HepG2 (cell line): ENCODE data around the gene ACTN1. TPM values are rescaled to one million over a fixed set of nuclear protein-coding genes. Genes with fewer than 3 reads are reported as not detected.

Experiments used
- DNMT3B ChIP-seq: conservative IDR thresholded peaks from 2 replicates; pipeline ENCODE4 v1.6.1; 2016; ENCODE audit warnings: missing biosample characterization, control low read depth
- EP300 ChIP-seq, 3 experiments: sonication (generic) in 1 of 3; formaldehyde crosslinking in 1 of 3; IDR thresholded peaks; 2 replicates each; pipeline versions ENCODE4 v1.5.1 to v1.6.1; 2011 to 2020; ENCODE audit warnings: low read depth in 2 of 3, low read length in 2 of 3, borderline replicate concordance in 1 of 3, improper control_type of control experiment in 1 of 3, mild to moderate bottlenecking in 1 of 3, missing genetic modification reagents in 1 of 3, moderate library complexity in 1 of 3
- FOSL2 ChIP-seq: sonication (generic); formaldehyde crosslinking; IDR thresholded peaks from 2 replicates; pipeline ENCODE4 v1.4.0; 2020; ENCODE audit warnings: missing genetic modification reagents
- HNF1B ChIP-seq: sonication (generic); formaldehyde crosslinking; IDR thresholded peaks from 2 replicates; pipeline ENCODE4 v1.5.1; 2020; ENCODE audit warnings: mild to moderate bottlenecking, moderate library complexity, missing genetic modification reagents
- MAX ChIP-seq: IDR thresholded peaks from 2 replicates; pipeline ENCODE4 v1.6.1; 2012; ENCODE audit warnings: inconsistent platforms
- MXD3 ChIP-seq: IDR thresholded peaks from 2 replicates; pipeline ENCODE4 v1.6.1; 2016; ENCODE audit warnings: mild to moderate bottlenecking, missing biosample characterization, missing genetic modification reagents
- NFE2L1 ChIP-seq: sonication (generic); formaldehyde crosslinking; IDR thresholded peaks from 2 replicates; pipeline ENCODE4 v1.4.0; 2020; ENCODE audit warnings: missing genetic modification reagents, mild to moderate bottlenecking, borderline replicate concordance
- SRY ChIP-seq: sonication (generic); formaldehyde crosslinking; IDR thresholded peaks from 2 replicates; pipeline ENCODE4 v1.8.0; 2022; ENCODE audit warnings: mild to moderate bottlenecking, missing genetic modification reagents
- ZBTB14 ChIP-seq: sonication (generic); formaldehyde crosslinking; IDR thresholded peaks from 2 replicates; pipeline ENCODE4 v1.4.0; 2020; ENCODE audit warnings: missing genetic modification reagents
- ZBTB4 ChIP-seq: sonication (generic); formaldehyde crosslinking; IDR thresholded peaks from 2 replicates; pipeline ENCODE4 v1.4.0; 2020; ENCODE audit warnings: missing genetic modification reagents, mild to moderate bottlenecking, borderline replicate concordance
- ZC3H4 ChIP-seq: sonication (generic); formaldehyde crosslinking; IDR thresholded peaks from 2 replicates; pipeline ENCODE4 v1.4.0; 2020; ENCODE audit warnings: missing genetic modification reagents, borderline replicate concordance
- ZNF205 ChIP-seq: IDR thresholded peaks from 2 replicates; pipeline ENCODE4 v1.6.1; 2018; ENCODE audit warnings: missing biosample characterization, missing genetic modification reagents
- ZNF207 ChIP-seq: fragments of 450-650 bp; IDR thresholded peaks from 2 replicates; pipeline ENCODE4 v1.6.1; 2016; ENCODE audit warnings: antibody characterized with exemption, borderline replicate concordance
- ZNF264 ChIP-seq: sonication (generic); formaldehyde crosslinking; IDR thresholded peaks from 2 replicates; pipeline ENCODE4 v1.4.0; 2020; ENCODE audit warnings: missing genetic modification reagents
- ZNF709 ChIP-seq: sonication (generic); formaldehyde crosslinking; IDR thresholded peaks from 2 replicates; pipeline ENCODE4 v1.5.0; 2020; ENCODE audit warnings: mild to moderate bottlenecking, missing genetic modification reagents
- ZNF710 ChIP-seq: sonication (generic); formaldehyde crosslinking; IDR thresholded peaks from 2 replicates; pipeline ENCODE4 v1.5.0; 2020; ENCODE audit warnings: mild to moderate bottlenecking, missing genetic modification reagents, borderline replicate concordance
- ZNF784 ChIP-seq: sonication (generic); formaldehyde crosslinking; IDR thresholded peaks from 2 replicates; pipeline ENCODE4 v1.5.1; 2020; ENCODE audit warnings: missing genetic modification reagents, mild to moderate bottlenecking, borderline replicate concordance
- polyA plus RNA-seq, 8 experiments: library from polyadenylated mRNA; depleted of rRNA in 3 of 8; stranded (reverse) in 7 of 8; unstranded in 1 of 8; fragments of >200 nt; fragmentation: Illumina TruSeq in 4 of 8; extraction: Trizol in 4 of 8; gene quantifications; 2 replicates each; pipeline versions ENCODE4 v1.2.1 to v1.2.3, GENCODE V29; 2011 to 2016; ENCODE audit warnings: low read depth in 4 of 8, missing spikeins in 1 of 8, mixed read lengths in 1 of 8; ENCODE audit not compliant: insufficient read depth in 1 of 8
- total RNA-seq, 5 experiments: library from RNA; depleted of rRNA; stranded (reverse); fragments of >200 nt; fragmentation: Illumina TruSeq; extraction: Trizol; gene quantifications; 2 replicates each; pipeline ENCODE4 v1.2.3, GENCODE V29; 2016; ENCODE audit warnings: low read depth in 1 of 5

Gene ACTN1
- total and polyA plus RNA-seq, 2 of the 13 experiments (the other 11 are each of a cell fraction or from before 2014, with no cell fraction given) = 58.6 to 162 TPM

GRCh38 chr14:68955164-68955850 is 23.8 kb downstream of the ACTN1 start (continued):
- TF ChIP-seq MAX (peak; percentile 80), ZC3H4 (no peak), ZBTB14 (CRISPR knock-in tag) (no peak), ZBTB4 (CRISPR knock-in tag) (peak; percentile 43; the same call in 1 of the 2 replicates), FOSL2 (CRISPR knock-in tag) (peak; percentile 81), ZNF784 (no peak), ZNF264 (CRISPR knock-in tag) (peak; percentile 90), ZNF709 (peak; percentile 82; the same call in 1 of the 2 replicates), ZNF207 (no peak), EP300 (IDR thresholded peaks at IDR 0.05; ENCODE audit: low read depth in 2 of 2, low read length in 2 of 2) (peak; percentile 18 to 79; a peak in 2 of 4 replicates), EP300 (CRISPR knock-in tag; IDR thresholded peaks at IDR 0.05; ENCODE audit: borderline replicate concordance) (peak; percentile 72; the same call in 1 of the 2 replicates), DNMT3B (CRISPR knock-in tag) (peak; percentile 65; the same call in 1 of the 2 replicates), SRY (CRISPR knock-in tag) (peak; percentile 35; the same call in 1 of the 2 replicates), ZNF710 (CRISPR knock-in tag) (peak; percentile 93; the same call in 1 of the 2 replicates), NFE2L1 (CRISPR knock-in tag) (no peak), ZNF205 (peak; percentile 94; the same call in 1 of the 2 replicates), MXD3 (CRISPR knock-in tag) (0 out of 2 replicates have a peak, but pooled peaks have one; percentile 53), HNF1B (CRISPR knock-in tag) (peak; percentile 91)
